ENCODE measurements around the gene ABCA13. TPM values are rescaled to one million over a fixed set of nuclear protein-coding genes. Genes with fewer than 3 reads are reported as not detected.
A peak's percentile ranks its signal among the peaks of the same experiment; 100 is the strongest.

The ABCA13 gene
- total RNA-seq, 1 experiment from 2014 or later, result 2.1 TPM

- ChIA-PET CTCF (no interaction called here), POLR2A (ENCODE audit: unreplicated experiment) (no interaction called here)
- Histone ChIP-seq H3K27ac (ENCODE audit: low read length) (no peak overlapping the region), H3K36me3 (ENCODE audit: low read depth, low read length) (no peaks in the 10 kb centered on the region), H3K27me3 (ENCODE audit: low read length) (no peaks in the 10 kb centered on the region), H3K4me2 (ENCODE audit: low read length) (no peak overlapping the region), H3K9me2 (replicated peaks; ENCODE audit: low read length) (no peaks in the 10 kb centered on the region), H4K20me1 (ENCODE audit: low read length) (no peaks in the 10 kb centered on the region), H2AFZ (ENCODE audit: low read length) (no peak overlapping the region), H3K4me1 (ENCODE audit: insufficient read depth, low read length) (peaks cover 4% of the 10 kb centered on the region; the same call in 1 of the 2 replicates), H3F3A (ENCODE audit: low read length, unreplicated experiment) (no peaks in the 10 kb centered on the region), H3K4me3 (ENCODE audit: low read length) (no peak overlapping the region), H3K9me3 (ENCODE audit: low read length) (no peaks in the 10 kb centered on the region), H3K9ac (ENCODE audit: low read length) (no peak overlapping the region), H3K79me2 (ENCODE audit: low read length) (no peaks in the 10 kb centered on the region)
- intact Hi-C loops (cut with micrococcal nuclease), result no loop called here
- ATAC-seq (peak; percentile 45), DNase-seq (peak; percentile 18)
- no TSS peak for BruUV-seq (replicated peaks)
- TF ChIP-seq EZH2 (IDR thresholded peaks at IDR 0.05; ENCODE audit: low read length, unreplicated experiment), result no peak
- no peak for TF ChIP-seq EZH2phosphoT487 (IDR thresholded peaks at IDR 0.05; ENCODE audit: borderline replicate concordance, low read length)
- TF ChIP-seq, protein P1, sequence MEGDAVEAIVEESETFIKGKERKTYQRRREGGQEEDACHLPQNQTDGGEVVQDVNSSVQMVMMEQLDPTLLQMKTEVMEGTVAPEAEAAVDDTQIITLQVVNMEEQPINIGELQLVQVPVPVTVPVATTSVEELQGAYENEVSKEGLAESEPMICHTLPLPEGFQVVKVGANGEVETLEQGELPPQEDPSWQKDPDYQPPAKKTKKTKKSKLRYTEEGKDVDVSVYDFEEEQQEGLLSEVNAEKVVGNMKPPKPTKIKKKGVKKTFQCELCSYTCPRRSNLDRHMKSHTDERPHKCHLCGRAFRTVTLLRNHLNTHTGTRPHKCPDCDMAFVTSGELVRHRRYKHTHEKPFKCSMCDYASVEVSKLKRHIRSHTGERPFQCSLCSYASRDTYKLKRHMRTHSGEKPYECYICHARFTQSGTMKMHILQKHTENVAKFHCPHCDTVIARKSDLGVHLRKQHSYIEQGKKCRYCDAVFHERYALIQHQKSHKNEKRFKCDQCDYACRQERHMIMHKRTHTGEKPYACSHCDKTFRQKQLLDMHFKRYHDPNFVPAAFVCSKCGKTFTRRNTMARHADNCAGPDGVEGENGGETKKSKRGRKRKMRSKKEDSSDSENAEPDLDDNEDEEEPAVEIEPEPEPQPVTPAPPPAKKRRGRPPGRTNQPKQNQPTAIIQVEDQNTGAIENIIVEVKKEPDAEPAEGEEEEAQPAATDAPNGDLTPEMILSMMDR (conservative IDR thresholded peaks at IDR 0.05; ENCODE audit: low read depth, low read length), result no peak
Measured at GRCh38 chr7:48522692-48523091, 351.4 kb downstream of the ABCA13 start.

DNA sequence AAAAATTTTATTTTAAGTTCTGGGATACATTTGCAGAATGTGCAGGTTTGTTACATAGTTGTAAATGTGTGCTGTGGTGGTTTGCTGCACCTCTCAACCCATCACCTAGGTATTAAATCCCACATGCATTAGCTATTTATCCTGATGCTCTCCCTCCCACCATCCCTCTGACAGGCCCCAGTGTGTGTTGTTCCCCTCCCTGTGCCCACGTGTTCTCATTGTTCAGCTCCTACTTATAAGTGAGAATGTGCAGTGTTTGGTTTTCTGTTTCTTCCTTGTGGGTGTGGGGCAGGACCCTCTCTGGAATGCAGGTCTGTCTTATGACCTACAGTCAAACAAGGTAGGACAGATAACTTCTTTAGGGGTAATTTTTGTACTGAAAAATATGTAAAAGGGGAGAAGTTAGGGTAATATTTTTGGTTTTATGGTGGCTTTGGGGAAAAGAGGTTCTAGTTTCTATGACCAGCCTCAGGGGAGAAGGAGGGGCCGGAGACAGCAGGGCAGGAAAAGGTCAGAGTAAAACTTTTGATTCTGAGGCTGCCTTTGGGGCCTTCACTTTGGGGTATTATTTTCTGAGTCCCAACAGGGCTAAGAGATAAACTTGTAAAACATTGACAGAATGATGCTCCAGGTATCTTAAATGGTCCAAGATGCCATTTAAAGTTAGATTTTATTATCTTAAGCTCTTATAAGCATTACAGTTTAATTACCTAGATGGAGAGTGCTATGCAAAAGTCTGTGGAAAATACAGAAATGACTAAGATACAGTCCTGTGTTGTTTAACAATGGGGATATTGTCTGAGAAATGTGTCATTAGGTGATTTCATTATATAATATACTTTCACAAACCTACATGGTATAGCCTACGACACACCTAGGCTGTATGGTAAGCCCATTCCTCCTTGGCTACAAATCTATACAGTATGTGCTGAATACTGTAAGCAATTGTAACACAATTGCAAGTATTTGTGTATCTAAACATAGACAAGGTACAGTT lies 354.8 kb downstream of the ABCA13 start:
- Histone ChIP-seq H2AFZ (ENCODE audit: low read length) (no peak overlapping the region), H3K4me3 (ENCODE audit: low read length) (no peak overlapping the region), H4K20me1 (ENCODE audit: low read length) (no peaks in the 10 kb centered on the region), H3K9me2 (replicated peaks; ENCODE audit: low read length) (no peaks in the 10 kb centered on the region), H3K27ac (ENCODE audit: low read length) (no peak overlapping the region), H3K27me3 (ENCODE audit: low read length) (no peaks in the 10 kb centered on the region), H3K9ac (ENCODE audit: low read length) (no peak overlapping the region), H3K79me2 (ENCODE audit: low read length) (no peaks in the 10 kb centered on the region), H3K9me3 (ENCODE audit: low read length) (no peaks in the 10 kb centered on the region), H3K36me3 (ENCODE audit: low read depth, low read length) (no peaks in the 10 kb centered on the region), H3K4me1 (ENCODE audit: insufficient read depth, low read length) (peaks cover 4% of the 10 kb centered on the region; the same call in 1 of the 2 replicates), H3K4me2 (ENCODE audit: low read length) (no peak overlapping the region), H3F3A (ENCODE audit: low read length, unreplicated experiment) (no peaks in the 10 kb centered on the region)
- no TSS peak for BruUV-seq (replicated peaks)
- ATAC-seq, result peak; percentile 68
- no peak for TF ChIP-seq EZH2 (IDR thresholded peaks at IDR 0.05; ENCODE audit: low read length, unreplicated experiment)
- TF ChIP-seq, protein P1 (conservative IDR thresholded peaks at IDR 0.05; ENCODE audit: low read depth, low read length), result no peak
- no peak for TF ChIP-seq EZH2phosphoT487 (IDR thresholded peaks at IDR 0.05; ENCODE audit: borderline replicate concordance, low read length)
- ChIA-PET CTCF (no interaction called here), POLR2A (ENCODE audit: unreplicated experiment) (no interaction called here)
- DNase-seq, result no peak
- intact Hi-C loops (cut with micrococcal nuclease), result no loop called here

GRCh38 chr7:48528646-48529045 lies 357.4 kb downstream of the ABCA13 start:
- H2AFZ ChIP-seq (ENCODE audit: low read length), result no peak overlapping the region

More at GRCh38 chr7:48528646-48529045, 357.4 kb downstream of the ABCA13 start:
- Histone ChIP-seq H3K9ac (ENCODE audit: low read length) (no peak overlapping the region), H3K27ac (ENCODE audit: low read length) (no peak overlapping the region), H3K79me2 (ENCODE audit: low read length) (no peaks in the 10 kb centered on the region), H3K4me2 (ENCODE audit: low read length) (no peak overlapping the region), H3F3A (ENCODE audit: low read length, unreplicated experiment) (no peaks in the 10 kb centered on the region), H3K9me3 (ENCODE audit: low read length) (no peaks in the 10 kb centered on the region), H3K4me1 (ENCODE audit: insufficient read depth, low read length) (no peaks in the 10 kb centered on the region), H3K4me3 (ENCODE audit: low read length) (no peak overlapping the region), H3K27me3 (ENCODE audit: low read length) (no peaks in the 10 kb centered on the region), H4K20me1 (ENCODE audit: low read length) (no peaks in the 10 kb centered on the region), H3K36me3 (ENCODE audit: low read depth, low read length) (no peaks in the 10 kb centered on the region), H3K9me2 (replicated peaks; ENCODE audit: low read length) (no peaks in the 10 kb centered on the region)
- intact Hi-C loops (cut with micrococcal nuclease), result no loop called here
- ATAC-seq (peak; percentile 60; the same call in 1 of the 2 replicates), DNase-seq (no peak)
- ChIA-PET CTCF (no interaction called here), POLR2A (ENCODE audit: unreplicated experiment) (no interaction called here)
- TF ChIP-seq, protein P1 (conservative IDR thresholded peaks at IDR 0.05; ENCODE audit: low read depth, low read length), result 0 out of 2 replicates have a peak, but pooled peaks have one; percentile 10
- TF ChIP-seq EZH2phosphoT487 (IDR thresholded peaks at IDR 0.05; ENCODE audit: borderline replicate concordance, low read length) (no peak), EZH2 (IDR thresholded peaks at IDR 0.05; ENCODE audit: low read length, unreplicated experiment) (no peak)
- no TSS peak for BruUV-seq (replicated peaks)

All from PC-3 (cell line).